Measurements from ENCODE around the gene ZNF792.
"Not testable (repeated sequence)": the region's sequence is repeated elsewhere in the genome, so short reads cannot be mapped to it uniquely, and the experiment has no call there.

ZNF792 gene

DNA sequence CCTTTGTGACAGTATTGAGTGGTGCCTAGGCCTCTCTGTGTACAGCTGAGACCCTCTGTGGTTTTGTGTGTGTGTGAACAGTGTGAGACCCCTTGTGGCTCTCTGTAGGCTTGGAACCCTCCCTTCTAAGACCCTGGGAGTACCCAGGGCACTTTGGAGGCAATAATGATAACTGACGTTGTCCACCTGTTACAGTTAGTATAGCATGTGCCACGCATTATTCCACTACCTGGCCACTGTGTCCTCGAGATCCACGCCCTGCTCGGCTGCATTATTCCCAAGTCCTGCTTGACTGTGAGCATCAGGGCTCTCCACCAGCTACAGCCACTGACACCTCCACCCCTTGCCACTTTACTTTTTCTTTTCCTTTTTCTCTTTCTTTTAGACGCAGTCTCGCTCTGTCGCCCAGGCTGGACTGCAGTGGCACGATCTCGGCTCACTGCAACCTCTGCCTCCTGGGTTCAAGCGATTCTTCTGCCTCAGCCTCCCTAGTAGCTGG lies 38.1 kb upstream of the ZNF792 start:
- no peaks in the 10 kb centered on the region for H3K27me3 Mint-ChIP-seq
- peak overlapping the region; percentile 99 for H3K27ac Mint-ChIP-seq
- H3K4me3 Mint-ChIP-seq = peak overlapping the region; percentile 100
- peaks cover 52% of the 10 kb centered on the region for H3K36me3 Mint-ChIP-seq (ENCODE audit: low read depth)
- H3K9me3 Mint-ChIP-seq = no peaks in the 10 kb centered on the region
- H3K4me1 Mint-ChIP-seq (ENCODE audit: low read depth) = peaks cover 67% of the 10 kb centered on the region

DNA sequence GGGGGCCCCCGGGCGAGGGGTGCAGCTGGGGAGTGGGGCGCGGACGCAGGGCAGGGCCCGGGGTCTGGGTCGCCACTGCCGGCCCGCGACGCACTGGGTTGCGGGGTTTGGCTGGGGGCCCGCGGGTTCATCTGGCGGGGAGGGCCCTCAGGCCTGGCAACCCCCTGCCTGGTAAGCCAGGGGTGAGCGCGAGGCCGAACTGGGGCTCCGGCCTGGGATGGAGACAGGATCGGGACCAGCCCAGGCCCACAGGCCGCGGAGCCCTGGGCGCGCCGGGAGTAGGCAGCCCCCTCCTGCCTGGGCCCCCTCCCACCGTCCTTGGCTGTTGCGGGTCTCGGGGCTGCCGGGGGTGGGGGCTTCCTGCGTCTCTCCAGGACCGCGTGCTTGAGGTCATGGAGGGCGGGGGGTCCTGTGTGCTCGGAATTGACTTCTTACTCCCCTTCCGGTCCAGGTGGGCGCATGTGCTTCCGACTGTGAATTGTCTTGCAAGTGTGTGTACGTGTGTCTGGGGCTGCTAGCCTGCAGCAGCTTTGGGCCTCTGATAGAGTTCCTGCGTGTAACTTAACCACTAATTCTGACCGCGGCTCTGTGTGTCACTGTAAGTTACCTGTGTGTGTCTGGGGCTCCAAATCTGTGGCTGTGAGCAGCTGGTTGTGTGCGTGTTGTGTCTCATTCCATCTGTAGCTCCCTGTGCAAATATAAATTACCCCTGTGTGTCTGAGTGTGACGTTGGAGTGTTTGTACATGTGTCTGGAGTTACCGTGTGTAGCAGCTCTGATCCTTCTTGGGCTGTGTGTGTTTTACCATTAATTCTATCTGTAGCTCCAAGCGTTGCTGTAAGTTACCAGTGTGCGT lies 36.8 kb upstream of the ZNF792 start:
- Mint-ChIP-seq H3K4me1 (ENCODE audit: low read depth) (peaks cover 71% of the 10 kb centered on the region), H3K4me3 (peak overlapping the region; percentile 100), H3K36me3 (ENCODE audit: low read depth) (peaks cover 42% of the 10 kb centered on the region), H3K27me3 (no peaks in the 10 kb centered on the region), H3K9me3 (no peaks in the 10 kb centered on the region), H3K27ac (peak overlapping the region; percentile 99)

DNA sequence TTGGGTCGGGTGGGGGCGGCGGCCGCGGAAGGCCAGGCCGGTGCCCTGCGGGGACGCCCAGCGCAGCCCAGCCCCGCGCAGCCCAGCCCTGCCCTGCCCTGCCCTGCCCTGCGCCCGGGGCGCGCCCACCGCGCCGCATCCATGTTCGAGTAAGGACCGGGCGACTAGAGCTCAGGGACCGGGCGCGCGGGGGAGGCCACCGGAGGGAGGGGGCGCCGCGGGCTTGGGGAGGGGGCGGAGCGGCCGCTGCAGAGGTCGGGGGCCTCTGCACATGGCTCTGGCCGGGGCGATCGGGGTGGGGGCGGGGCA lies 36.3 kb upstream of the ZNF792 start:
- Mint-ChIP-seq H3K4me1 (ENCODE audit: low read depth) (peaks cover 77% of the 10 kb centered on the region), H3K4me3 (no peak overlapping the region), H3K27ac (no peak overlapping the region)

DNA sequence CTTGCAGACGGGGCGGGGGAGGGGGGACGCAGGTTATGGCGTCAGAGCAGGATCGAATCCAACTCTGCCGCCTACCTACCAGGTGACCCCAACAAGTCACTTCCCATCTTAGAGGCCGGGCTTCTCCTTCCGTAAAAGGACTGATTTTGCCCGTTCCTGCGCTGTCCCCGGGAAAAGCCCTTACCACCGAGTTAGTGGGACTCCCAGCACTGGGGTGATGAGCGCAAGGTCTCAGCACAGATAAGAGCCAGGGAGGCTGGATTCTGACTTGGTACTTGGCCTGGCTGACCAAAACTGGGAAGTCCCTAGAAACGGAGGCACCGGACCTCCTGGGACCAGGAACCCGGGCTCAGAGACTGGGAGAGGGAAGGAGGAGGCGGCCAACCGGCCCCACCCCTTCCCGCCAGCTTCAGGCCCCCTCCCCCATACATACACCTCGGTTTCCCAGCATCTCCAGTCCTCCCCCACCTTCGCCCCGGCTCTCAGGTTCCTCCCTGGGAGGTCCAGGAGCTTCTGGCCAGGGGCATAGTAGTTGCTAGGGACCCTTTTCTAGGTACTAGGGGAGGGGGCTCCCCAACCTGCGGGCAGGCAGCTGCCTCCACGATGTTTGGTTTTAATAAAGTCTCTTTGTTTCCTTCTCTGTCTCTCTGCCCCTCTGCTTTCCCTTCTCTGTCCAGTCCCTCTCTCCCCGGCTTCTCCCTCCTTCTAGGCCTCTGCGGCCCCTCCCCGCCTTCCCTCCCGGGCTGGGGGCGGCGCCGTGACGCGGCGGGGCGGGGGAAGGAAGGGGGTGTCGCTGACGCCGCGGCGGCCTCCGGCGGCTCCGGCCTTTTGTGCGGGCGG lies 35.7 kb upstream of the ZNF792 start, which contains the start of gene GRAMD1A:
GRAMD1A (plus strand) TSS at position 826 of the 840 bp plus-strand sequence. CDS start 156 bp downstream, outside the sequence.
- H3K4me1 Mint-ChIP-seq (ENCODE audit: low read depth) = peaks cover 78% of the 10 kb centered on the region
- peaks cover 33% of the 10 kb centered on the region for H3K36me3 Mint-ChIP-seq (ENCODE audit: low read depth)
- H3K9me3 Mint-ChIP-seq = no peaks in the 10 kb centered on the region
- peak within 1 kb of the TSS; percentile 99 for H3K27ac Mint-ChIP-seq
- no peaks in the 10 kb centered on the region for H3K27me3 Mint-ChIP-seq
- peak within 1 kb of the TSS; percentile 100 for H3K4me3 Mint-ChIP-seq

More for the DNA sequence above, 36.3 kb upstream of the ZNF792 start:
- no peaks in the 10 kb centered on the region for H3K27me3 Mint-ChIP-seq
- peaks cover 36% of the 10 kb centered on the region for H3K36me3 Mint-ChIP-seq (ENCODE audit: low read depth)
- H3K9me3 Mint-ChIP-seq = no peaks in the 10 kb centered on the region

GRCh38 chr19:34998777-34999497 lies 34.9 kb upstream of the ZNF792 start:
- peak overlapping the region; percentile 87 for H3K4me3 Mint-ChIP-seq
- peak overlapping the region; percentile 80 for H3K27ac Mint-ChIP-seq
- no peaks in the 10 kb centered on the region for H3K27me3 Mint-ChIP-seq
- H3K4me1 Mint-ChIP-seq (ENCODE audit: low read depth) = peaks cover 73% of the 10 kb centered on the region
- H3K36me3 Mint-ChIP-seq (ENCODE audit: low read depth) = peaks cover 28% of the 10 kb centered on the region
- no peaks in the 10 kb centered on the region for H3K9me3 Mint-ChIP-seq

DNA sequence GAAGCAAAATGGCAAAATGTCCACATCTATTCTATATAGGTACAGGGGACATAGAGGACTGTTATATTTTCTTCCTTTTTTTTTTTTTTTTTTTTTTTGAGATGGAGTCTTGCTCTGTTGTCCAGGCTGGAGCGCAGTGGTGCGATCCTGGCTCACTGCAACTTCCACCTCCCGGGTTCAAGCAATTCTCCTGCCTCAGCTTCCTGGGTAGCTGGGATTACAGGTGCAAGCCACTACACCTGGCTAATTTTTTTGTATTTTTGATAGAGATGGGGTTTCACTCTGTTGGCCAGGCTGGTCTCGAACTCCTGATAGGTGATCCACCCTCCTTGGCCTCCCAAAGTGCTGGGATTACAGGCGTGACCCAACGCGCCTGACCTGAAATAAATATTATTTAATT lies 34.2 kb upstream of the ZNF792 start:
- Mint-ChIP-seq H3K36me3 (ENCODE audit: low read depth) (peaks cover 25% of the 10 kb centered on the region), H3K4me1 (ENCODE audit: low read depth) (peaks cover 69% of the 10 kb centered on the region), H3K27ac (peak overlapping the region; percentile 94), H3K4me3 (peak overlapping the region; percentile 60)
- H3K9me3 Mint-ChIP-seq, H3K27me3 Mint-ChIP-seq: not testable (repeated sequence)

- H3K9me3 Mint-ChIP-seq = no peaks in the 10 kb centered on the region
- peak overlapping the region; percentile 60 for H3K4me3 Mint-ChIP-seq
- no peaks in the 10 kb centered on the region for H3K27me3 Mint-ChIP-seq
- H3K36me3 Mint-ChIP-seq (ENCODE audit: low read depth) = peaks cover 14% of the 10 kb centered on the region
- peak overlapping the region; percentile 94 for H3K27ac Mint-ChIP-seq
- peaks cover 59% of the 10 kb centered on the region for H3K4me1 Mint-ChIP-seq (ENCODE audit: low read depth)
Observed at GRCh38 chr19:34997071-34997617, 33.1 kb upstream of the ZNF792 start.

DNA sequence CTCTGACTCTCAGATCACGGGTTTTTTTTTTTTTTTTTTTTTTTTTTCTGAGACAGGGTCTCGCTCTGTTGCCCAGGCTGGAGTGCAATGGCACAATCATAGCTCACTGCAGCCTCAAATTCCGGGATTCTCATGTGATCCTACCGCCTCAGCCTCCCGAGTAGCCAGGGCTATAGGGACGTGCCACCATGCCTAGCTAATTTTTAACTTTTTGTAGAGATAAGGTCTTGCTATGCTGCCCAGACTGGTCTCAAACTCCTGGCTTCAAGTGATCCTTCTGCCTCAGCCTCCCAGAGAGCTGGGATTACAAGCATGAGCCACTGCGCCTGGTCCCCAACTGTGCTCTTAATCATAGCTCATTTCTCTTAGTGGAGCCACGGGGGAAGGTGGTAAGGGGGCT lies 31.5 kb upstream of the ZNF792 start:
- peaks cover 2% of the 10 kb centered on the region for H3K9me3 Mint-ChIP-seq
- peak overlapping the region; percentile 52 for H3K27ac Mint-ChIP-seq
- no peak overlapping the region for H3K4me3 Mint-ChIP-seq
- peaks cover 64% of the 10 kb centered on the region for H3K4me1 Mint-ChIP-seq (ENCODE audit: low read depth)
- H3K27me3 Mint-ChIP-seq = no peaks in the 10 kb centered on the region
- H3K36me3 Mint-ChIP-seq (ENCODE audit: low read depth) = no peaks in the 10 kb centered on the region

- H3K4me1 Mint-ChIP-seq (ENCODE audit: low read depth) = peaks cover 71% of the 10 kb centered on the region
- no peak overlapping the region for H3K27ac Mint-ChIP-seq
- H3K36me3 Mint-ChIP-seq (ENCODE audit: low read depth) = no peaks in the 10 kb centered on the region
- no peak overlapping the region for H3K4me3 Mint-ChIP-seq
- H3K27me3 Mint-ChIP-seq = no peaks in the 10 kb centered on the region
- peaks cover 4% of the 10 kb centered on the region for H3K9me3 Mint-ChIP-seq
Observed at GRCh38 chr19:34994643-34995541, 30.9 kb upstream of the ZNF792 start.

- Mint-ChIP-seq H3K9me3 (peaks cover 4% of the 10 kb centered on the region), H3K36me3 (ENCODE audit: low read depth) (no peaks in the 10 kb centered on the region), H3K4me1 (ENCODE audit: low read depth) (peaks cover 74% of the 10 kb centered on the region), H3K4me3 (no peak overlapping the region), H3K27ac (no peak overlapping the region), H3K27me3 (no peaks in the 10 kb centered on the region)
Observed at GRCh38 chr19:34994286-34994642, 30.2 kb upstream of the ZNF792 start.

DNA sequence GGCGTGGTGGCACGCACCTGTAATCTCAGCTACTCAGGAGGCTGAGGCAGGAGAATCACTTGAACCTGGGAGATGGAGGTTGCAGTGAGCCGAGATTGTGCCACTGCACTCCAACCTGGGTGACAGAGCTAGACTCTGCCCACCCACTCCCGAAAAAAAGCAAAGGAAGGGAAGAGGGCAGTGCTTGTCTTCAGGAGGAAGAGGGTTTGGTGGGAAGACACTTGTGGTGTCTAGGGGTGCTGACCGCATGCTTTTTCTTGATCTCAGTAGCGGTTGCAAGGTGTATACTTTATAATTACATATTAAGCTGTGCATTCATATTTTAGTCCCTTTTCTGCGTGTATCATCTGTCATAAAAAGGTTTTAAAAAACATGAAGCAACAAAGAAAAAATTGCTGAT lies 28.6 kb upstream of the ZNF792 start:
- not testable (repeated sequence) for H3K27me3 Mint-ChIP-seq; H3K4me3 Mint-ChIP-seq; H3K36me3 Mint-ChIP-seq (ENCODE audit: low read depth); H3K9me3 Mint-ChIP-seq; H3K27ac Mint-ChIP-seq
- H3K4me1 Mint-ChIP-seq (ENCODE audit: low read depth) = peaks cover 76% of the 10 kb centered on the region

DNA sequence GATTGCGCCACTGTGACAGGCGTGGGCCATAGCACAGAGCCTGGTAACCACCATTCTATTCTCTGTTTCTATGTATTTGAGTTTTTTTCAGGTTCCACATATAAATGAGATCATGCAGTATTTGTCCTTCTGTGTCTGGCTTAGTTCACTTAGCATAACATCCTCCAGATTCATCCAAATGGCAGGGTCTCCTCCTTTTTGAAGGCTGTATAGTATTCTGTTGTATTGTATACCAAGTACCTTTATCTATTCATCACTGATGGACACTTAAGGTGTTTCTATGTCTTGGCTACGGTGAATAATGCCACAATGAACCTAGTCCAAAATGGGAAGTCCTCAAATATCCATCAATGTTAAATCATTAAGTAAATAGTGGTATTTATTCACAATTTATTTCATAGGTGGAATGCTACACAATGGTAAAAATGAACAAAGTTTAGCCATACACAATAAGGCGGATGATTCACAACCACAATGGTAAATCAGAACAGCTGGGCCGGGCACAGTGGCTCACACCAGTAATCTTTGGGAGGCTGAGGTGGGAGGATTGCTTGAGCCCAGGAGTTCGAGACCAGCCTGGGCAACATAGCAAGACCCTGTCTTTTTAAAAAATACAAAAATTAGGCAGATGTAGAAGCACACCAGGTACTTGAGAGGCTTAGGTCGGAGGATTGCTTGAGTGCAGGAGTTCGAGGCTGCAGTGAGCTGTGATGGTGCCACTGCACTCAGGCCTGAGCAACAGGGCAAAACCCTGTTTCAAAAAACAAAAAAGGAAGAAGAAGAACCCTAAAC lies 27.7 kb upstream of the ZNF792 start:
- Mint-ChIP-seq H3K27ac (peak overlapping the region; percentile 96), H3K4me3 (no peak overlapping the region), H3K4me1 (ENCODE audit: low read depth) (peaks cover 72% of the 10 kb centered on the region), H3K36me3 (ENCODE audit: low read depth) (no peaks in the 10 kb centered on the region), H3K9me3 (peaks cover 4% of the 10 kb centered on the region), H3K27me3 (no peaks in the 10 kb centered on the region)

GRCh38 chr19:34990578-34991192 lies 26.7 kb upstream of the ZNF792 start:
- H3K27ac Mint-ChIP-seq = peak overlapping the region; percentile 96
- no peaks in the 10 kb centered on the region for H3K36me3 Mint-ChIP-seq (ENCODE audit: low read depth)
- H3K9me3 Mint-ChIP-seq = peaks cover 4% of the 10 kb centered on the region
- peak overlapping the region; percentile 59 for H3K4me3 Mint-ChIP-seq
- H3K4me1 Mint-ChIP-seq (ENCODE audit: low read depth) = peaks cover 66% of the 10 kb centered on the region
- no peaks in the 10 kb centered on the region for H3K27me3 Mint-ChIP-seq
